AG08395 (cell line): ENCODE data around the gene HAGHL.
"Not testable (repeated sequence)": the region's sequence is repeated elsewhere in the genome, so short reads cannot be mapped to it uniquely, and the experiment has no call there.

Source experiments
- DNase-seq: peaks from one replicate; pipeline ENCODE4 v3.0.0; 2012; ENCODE audit warnings: mixed read lengths, low spot score

HAGHL gene

DNA sequence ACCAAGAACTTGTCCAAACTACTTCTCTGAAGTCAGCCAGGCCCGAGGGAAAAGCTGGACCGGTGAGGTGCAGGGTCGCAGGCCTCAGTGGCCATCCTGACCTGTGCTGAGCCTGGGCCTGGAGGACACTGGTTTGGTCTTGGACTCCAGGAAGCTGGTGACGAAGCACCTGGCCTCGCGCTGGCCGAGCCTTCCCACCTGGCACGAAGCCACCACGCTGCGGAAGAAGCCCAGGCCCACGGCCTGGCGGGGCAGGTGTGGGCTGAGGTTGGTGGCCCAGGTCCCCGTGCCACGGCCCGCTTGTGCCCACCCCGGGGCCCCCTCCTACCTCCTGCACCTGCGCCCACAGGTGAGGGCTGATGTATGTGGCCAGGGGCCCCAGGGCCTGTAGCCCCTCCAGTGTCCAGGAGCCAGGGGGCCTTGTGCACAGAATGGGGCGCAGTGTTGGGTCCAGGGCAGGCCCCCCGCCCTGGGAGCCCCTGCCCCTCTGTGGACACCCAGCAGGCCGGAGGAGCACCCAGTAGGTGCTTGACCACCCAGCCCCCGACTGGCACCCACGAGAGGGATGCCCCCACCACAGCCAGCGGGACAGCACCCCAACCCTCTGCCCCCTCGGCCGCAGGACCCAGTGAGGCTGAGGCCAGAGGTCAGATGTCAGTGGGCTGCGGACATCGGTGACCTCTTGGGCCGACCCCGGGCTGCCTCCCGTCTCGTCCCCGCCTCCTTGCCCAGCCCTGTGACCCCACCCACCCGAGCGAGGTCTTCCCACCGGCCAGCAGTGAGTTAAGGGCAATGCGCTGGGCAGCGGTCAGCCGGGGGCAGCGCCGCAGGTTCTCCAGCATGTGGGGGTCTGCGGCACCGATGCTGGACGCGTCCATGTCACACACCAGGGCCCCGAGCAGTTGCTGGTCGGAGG lies 47.4 kb downstream of the HAGHL start:
- no peak for DNase-seq

GRCh38 chr16:775236-775796 lies 48.4 kb downstream of the HAGHL start:
- DNase-seq = no peak

DNA sequence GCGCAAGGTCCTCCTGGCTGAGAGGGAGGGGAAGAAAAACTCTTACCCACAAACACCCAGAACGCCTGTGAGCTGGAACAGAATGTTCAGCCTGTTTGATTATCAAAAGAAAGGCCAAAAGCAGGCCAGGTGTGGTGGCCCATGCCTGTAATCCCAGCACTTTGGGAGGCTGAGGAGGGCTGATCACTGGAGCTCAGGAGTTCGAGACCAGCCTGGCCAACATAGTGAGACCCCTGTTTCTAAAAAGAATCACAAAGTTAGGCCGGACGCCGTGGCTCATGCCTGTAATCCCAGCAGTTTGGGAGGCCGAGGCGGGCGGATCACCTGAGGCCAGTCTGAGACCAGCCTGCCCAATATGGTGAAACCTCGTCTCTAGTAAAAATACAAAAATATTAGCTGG lies 49.4 kb downstream of the HAGHL start:
- not testable (repeated sequence) for DNase-seq

- DNase-seq = no peak
Measured at GRCh38 chr16:776824-777223, 49.9 kb downstream of the HAGHL start.

DNA sequence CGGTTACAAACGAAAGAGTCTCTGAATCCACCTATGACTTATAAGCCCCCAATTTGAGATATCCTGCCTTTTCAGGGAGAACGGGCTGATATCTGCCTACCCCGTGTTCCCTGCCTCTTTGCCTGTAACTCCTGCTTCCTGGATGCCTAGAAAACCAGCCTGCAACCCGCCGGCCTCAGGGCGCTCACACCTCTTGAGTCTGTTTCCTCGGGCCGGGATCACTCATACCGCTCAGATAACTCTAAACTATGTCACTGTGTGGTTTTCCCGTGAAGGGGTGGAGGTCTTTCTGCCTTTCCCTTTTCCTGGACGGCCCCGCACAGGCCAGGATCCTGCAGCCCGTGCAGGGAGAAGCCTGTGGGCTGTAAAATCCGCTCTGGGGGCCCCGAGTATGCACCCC lies 50.9 kb downstream of the HAGHL start:
- DNase-seq = no peak

DNA sequence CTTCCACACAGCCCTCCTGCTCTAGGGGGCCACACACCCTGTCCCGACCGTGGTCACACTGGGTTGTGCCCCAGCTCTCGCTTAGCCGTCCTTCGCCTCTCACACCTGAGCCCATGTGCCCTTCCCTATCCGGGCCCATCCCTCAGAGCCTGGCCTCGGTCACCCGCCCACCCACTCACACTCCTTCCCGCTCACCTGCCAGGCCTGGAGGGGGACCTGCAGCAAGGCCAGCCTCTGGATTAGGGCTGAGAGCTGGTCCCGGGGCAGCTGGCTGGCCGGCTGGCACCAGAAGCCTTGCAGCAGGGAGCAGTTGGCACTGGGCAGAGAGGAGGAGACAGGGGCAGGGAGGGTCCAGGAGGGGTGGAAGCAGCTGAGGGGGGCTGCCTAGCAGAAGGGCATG lies 51.5 kb downstream of the HAGHL start:
- no peak for DNase-seq

GRCh38 chr16:778909-779527 lies 52.1 kb downstream of the HAGHL start:
- no peak for DNase-seq
